HG02884 (cell line): Measurements from ENCODE around the gene FNDC8.
"Not testable (repeated sequence)": the region's sequence is repeated elsewhere in the genome, so short reads cannot be mapped to it uniquely, and the experiment has no call there.

ENCODE experiments used
- ATAC-seq: cut with Tn5 transposase; IDR thresholded peaks from one replicate; pipeline ENCODE4 v1.9.1; 2021; ENCODE audit warnings: mild to moderate bottlenecking, moderate library complexity; ENCODE audit not compliant: unreplicated experiment

The FNDC8 gene

DNA sequence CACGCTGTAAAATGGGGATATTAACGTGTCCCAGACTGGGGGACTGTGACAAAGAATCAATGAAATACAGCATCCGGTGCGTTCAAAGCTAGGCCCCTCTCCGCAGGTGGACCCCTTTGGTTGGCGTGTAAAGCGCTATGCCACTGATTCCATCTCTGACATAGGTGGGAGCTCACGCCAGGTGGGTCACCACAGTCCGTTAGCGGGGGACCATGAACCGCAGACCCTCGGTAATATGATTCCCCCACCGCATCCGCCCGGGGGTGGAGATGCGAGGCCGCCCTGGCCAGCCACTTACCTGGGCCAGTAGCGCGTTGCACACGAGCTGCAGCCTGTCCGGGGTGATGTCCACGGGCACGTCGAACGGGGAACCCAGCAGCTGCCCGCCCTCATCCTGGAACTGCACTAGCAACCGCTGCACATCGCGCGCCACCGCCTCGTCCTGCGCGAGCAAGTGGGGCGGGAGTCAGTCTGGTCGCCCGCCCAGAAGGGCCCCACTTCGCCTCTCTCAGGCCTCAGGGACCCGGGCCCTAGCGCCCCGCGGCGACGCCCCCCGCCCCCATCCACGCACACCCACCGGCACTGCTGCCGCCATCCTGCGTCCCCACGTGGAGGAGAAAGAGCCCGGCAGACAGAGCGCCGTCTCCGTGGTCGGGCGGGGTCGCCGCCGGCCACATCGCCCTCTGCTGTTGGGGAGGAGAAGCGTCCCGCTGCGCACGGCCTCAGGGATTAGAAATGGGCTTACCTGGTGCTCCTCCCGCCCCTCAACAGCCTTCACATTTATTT, 20.5 kb downstream of the FNDC8 start, which contains the start of gene NLE1:
TSS of gene NLE1 (minus strand) at position 623 of the 786 bp plus-strand sequence. CDS start at position 595, 28 bp downstream.
- ATAC-seq = peak; percentile 73

DNA sequence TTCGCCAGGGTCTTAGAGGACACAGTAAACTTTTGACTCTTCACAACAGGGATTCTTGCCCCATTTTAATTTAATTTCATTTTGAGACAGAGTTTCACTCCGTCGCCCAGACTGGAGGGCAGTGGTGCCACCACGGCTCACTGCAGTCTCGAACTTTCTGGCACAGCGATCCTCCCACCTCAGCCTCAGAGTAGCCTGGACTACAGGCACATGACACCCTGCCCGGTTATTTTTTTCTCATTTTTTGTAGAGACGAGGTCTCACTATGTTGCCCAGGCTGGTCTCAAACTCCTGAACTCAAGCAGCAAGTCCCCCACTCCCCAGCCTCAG, 21.0 kb downstream of the FNDC8 start:
- no peak for ATAC-seq

DNA sequence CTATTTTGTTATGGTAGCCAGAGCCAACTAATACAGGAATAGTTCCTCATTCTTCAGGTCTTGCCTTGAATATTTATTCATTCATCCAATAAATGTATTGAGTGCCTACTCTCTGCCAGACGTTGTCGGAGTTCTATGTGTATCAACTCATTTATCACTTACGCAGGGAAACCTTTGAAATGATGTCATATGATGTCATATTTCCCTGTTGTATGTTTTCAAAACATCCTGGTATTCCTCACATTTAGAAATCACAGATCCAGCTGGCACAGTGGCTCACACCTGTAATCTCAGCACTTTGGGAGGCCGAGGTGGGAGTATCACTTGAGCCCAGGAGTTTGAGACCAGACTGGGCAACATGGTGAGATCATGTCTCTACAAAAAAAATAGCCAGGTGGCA, 23.4 kb downstream of the FNDC8 start:
- no peak for ATAC-seq

DNA sequence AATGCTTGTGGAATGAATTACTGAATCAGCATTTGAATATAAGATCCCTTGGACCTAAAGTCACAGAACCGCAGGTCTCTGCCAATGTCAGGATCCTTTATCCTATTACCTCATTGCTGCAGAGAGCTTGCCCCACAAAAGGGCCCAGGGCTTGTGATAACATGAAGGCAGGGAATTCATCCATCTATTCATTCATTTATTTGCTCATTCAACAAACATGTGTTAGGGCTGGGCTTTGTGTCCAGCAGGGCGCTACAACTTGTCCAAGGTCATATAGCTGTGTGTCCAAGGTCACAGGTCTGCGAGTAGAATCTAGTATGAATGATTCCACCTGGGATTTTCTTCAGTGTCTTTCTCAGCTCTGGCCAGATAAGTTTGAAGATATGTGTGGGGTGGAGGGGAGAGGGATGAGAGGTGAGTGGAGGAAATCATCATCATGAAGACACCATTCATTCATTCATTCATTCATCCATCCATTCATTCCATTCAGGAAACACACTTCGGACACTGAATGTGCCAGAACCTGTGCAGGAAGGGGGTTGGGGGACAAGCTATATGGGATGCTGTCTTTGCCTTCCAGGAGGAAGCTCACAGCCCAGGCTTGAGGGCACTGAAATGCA, 24.9 kb downstream of the FNDC8 start:
- no peak for ATAC-seq

DNA sequence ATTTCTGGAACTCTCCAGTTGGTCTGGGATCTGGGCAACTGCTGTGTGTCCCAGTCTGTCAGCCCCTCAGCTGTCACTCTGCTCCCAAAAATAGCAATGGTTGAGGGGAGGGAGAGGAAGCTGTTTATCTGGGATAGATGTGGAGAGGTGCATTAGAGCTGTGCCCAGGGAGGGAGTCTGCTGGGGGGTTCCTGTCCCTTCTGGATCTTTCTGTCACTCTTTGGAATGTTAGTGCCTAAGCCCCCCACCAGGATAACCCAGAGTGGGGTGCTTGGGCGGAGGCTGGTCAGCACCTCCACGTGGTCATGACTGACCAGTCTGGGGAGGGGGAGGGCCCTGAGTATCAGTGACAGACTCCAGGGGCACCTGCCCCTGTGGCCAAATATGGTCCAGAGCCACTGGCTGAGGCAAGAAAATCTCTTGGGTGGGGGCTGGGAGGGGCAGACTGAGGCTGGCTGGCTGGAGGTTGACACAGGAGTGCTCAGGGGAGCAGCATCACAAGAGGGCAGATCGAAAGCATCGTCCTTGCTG, 26.0 kb downstream of the FNDC8 start, which contains the start of gene UNC45B:
TSS of gene UNC45B (plus strand) at position 443 of the 531 bp plus-strand sequence. CDS start 447 bp downstream, outside the sequence.
- ATAC-seq = no peak

DNA sequence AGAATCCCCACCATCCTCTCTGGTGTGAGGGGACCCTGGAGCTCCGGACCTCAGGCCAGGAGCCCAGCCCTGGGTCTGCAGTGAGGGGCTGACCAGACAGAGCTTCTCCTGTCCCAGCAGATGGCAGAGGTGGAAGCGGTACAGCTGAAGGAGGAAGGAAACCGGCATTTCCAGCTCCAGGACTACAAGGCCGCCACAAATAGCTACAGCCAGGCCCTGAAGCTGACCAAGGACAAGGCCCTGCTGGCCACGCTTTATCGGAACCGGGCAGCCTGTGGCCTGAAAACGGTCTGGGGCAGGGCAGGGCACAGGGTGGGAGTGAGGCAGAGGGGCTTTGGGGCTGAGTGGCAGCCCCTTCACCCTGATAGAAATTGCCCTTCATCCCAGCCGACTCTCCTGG, 26.7 kb downstream of the FNDC8 start:
- ATAC-seq = no peak

DNA sequence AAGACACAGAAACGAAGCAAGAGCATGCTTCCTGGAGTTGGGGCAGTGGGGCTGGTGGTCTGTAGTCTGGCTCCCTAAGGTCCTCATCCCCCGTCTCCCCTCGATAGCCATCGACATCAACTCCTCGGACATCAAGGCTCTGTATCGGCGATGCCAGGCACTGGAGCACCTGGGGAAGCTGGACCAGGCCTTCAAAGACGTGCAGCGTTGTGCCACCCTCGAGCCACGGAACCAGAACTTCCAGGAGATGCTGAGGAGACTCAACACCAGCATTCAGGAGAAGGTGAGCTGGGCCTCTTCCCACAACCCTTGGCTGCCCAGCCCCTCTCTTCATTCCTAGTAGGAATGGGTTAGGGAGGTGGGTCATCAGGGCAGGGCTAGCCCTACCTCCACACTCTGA, 28.5 kb downstream of the FNDC8 start:
- no peak for ATAC-seq

DNA sequence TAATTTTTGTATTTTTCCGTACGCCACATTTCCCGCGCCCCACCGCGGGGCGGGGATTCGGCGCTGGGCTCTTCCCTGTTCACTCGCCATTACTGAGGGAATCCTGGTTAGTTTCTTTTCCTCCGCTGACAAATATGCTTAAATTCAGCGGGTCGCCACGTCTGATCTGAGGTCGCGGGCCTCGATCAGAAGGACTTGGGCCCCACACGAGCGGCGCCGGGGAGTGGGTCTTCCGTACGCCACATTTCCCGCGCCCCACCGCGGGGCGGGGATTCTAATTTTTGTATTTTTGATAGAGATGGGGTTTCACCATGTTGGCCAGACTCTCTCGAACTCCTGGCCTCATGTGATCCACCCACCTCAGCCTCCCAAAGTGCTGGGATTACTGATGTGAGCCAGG, 29.7 kb downstream of the FNDC8 start:
- not testable (repeated sequence) for ATAC-seq

DNA sequence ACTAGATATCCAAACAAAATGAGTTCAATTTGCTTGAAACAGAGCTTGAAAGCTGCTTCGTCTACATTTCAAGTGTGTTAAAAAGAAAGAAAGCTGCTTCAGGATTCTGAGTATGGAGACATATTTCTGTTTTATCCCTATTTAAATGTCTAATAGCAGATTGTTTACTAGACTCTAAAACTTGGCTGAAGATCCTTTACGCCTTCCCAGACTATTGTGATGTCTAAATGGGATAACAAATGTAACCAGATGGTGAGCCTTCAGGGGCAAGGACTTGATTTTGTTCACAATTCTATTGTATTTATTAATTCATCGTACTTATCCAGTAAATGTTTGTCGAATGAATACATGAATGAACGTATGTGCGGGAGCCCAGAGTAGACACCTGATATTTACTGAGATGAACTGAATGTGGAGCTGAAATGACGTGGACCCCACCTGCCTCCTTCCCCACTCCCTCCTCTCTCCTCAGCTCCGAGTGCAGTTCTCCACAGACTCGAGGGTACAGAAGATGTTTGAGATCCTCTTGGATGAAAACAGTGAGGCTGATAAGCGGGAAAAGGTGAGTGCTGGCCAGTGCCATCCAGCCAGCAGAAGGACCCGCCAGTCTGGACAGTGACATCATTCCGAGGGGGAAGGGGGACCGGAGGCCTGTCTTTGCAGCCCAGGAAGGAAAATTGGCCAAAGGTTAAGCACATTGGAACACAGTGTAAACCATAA, 31.2 kb downstream of the FNDC8 start:
- no peak for ATAC-seq

DNA sequence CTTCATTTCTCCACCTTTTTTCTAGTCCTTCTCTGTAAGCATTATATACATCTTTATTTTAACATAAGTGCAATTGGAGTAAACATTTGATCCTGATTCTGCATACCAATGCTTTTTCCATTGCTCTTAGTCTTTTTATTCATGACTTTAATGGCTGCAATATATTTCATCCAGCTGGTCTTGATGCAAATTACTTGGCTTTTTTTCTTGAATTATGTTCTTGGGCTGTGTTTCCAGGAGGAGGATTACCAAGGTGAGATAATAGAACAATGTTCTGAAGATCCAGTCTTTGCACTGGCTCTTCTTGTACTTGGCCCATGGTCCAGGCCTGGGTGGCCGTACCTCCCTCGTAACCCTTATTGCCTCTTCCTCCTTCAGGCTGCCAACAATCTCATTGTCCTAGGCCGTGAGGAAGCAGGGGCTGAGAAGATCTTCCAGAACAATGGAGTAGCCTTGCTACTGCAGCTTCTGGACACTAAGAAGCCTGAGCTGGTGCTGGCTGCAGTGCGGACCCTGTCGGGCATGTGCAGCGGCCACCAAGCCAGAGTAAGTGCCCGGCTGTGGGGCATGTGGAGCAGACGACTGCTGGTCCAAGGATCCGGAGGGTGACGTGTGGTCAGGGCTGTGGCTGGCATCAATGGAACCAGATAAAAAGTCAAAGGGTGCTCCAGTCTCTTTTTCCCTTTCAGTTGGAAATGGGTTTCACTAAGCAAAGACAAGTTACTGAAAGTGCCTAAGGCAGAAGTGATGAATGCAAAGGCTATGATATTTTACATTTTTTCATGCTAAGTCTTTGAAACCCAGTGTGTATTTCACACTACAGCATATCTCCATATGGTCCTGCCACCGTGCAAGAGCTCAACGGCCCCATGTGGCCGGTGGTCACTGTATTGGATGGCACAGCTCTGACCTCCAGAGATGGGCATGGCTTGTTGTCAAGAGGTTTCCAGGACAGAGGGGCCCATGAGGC, 33.1 kb downstream of the FNDC8 start:
- ATAC-seq = no peak

DNA sequence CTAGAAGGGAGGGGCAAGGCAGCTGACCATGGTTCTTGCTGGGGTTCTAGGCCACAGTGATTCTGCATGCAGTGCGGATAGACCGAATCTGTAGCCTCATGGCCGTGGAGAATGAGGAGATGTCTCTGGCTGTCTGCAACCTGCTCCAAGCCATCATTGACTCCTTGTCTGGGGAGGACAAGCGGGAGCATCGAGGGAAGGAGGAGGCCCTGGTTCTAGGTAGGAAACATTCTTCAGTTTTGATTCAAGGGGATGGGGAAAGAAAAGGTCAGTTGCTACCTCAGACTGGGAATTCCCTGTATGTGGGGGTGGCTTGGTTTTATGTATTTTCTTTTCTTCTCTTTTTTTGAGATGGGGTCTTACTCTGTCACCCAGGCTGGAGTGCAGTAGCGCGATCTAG, 33.8 kb downstream of the FNDC8 start:
- ATAC-seq = no peak

DNA sequence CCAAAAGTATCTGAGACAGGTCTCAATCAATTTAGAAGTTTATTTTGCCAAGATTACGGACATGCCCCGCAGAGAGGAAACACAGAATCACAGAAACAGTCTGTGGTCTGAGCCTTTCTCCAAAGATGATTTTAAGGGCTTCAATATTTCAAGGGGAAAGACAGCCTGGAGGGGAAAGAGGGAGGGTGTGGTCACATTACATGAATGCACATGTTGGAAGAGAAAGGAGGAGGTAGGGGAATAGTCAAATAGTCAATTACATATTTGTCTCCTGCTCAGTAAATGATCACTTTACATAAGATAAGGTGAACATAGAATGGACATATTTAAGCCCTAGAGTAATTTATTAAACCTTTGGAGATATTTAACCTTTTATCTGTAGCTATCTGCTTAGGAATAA, 38.5 kb downstream of the FNDC8 start:
- ATAC-seq = no peak

DNA sequence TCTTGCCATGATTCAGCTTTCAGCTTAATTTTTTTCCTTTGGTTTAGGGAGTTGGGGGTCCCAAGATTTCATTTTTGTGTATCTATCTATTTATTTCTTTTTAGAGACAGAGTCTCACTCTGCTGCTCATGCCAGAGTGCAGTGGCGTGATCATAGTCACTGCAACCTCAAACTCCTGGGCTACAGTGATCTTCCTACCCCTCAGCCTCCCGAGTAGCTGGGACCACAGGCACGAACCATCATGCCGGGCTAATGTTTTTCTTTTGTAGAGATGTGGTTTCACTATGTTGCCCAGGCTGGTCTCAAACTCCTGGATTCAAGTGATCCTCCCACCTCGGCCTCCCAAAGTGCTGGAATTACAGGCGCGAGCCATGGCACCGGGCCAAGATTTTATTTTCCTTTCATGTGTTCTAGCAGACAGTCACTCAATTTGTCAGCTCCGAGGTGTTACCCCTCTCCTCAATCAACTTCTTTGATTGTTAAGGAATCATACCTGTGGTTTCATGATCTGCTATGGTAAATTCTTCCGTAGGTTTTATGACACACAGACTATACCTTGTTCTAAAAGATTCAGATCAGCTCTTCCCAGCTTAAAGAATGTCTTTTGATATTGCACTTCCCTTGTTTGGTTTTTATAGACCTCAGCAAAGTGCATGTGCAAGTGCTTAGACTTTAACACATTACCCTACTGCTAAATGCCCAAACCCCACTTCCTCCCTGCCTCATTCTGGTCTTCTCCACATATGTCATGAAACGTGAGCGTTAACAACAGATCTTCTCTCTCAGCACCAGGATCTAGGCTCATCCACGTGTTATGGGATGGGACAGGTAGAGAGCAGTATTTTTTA, 39.2 kb downstream of the FNDC8 start:
- ATAC-seq = no peak

DNA sequence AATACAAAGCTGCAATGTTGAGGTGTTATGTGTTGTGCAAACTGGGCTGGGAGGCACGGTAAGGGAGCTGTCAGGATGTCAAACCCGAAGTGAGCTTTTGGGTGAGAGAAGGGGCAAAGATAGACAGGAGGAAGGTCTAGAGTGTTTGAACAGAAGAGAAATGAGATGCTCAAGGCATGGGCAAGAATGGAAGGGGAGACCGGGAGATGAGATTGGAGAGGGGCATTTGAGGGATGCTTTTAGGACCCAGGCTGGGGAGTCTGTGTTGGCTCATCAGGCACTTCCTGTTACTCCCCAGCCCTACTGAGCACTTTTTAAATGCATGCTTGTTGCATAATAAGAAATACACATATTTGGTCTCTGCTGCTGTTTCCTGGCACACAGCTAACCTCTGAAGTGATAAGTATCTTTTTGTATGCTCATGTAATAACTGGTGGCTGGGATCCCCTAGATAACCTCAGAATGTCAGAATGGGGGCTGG, 39.9 kb downstream of the FNDC8 start:
- ATAC-seq = no peak

DNA sequence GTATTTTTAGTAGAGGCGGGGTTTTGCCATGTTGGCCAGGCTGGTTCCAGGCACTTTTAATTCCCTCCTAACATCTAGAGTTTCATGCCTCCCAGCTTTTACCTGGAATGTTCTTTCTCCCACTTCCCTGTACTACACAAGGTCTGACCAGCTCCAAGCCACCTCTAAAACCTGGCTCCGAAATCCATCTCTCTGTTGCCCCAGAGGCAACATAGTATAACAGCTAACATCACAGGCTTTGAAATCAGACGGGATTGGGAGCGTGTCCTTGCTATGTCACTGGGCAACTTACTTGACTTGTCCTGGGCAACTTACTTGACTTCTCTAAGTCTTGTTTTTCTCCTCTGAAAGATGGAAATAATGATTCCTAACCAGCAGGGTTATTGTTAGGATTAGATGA, 41.3 kb downstream of the FNDC8 start:
- ATAC-seq = no peak

DNA sequence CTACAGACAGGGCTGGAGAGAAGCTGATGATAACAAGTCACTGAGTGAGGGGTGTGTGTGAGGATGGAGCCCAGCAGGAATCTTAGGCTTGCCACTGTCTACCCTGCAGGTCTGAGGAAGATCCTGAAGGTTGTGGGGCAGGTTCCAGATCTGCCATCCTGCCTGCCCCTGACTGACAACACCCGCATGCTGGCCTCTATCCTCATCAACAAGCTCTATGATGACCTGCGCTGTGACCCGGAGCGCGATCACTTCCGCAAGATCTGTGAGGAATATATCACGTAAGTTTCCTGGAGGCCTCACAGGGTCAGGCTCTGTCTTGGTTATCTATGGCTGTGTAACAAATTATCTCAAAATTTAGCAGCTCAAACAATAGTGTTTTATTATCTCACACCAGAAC, 42.5 kb downstream of the FNDC8 start:
- ATAC-seq = no peak

DNA sequence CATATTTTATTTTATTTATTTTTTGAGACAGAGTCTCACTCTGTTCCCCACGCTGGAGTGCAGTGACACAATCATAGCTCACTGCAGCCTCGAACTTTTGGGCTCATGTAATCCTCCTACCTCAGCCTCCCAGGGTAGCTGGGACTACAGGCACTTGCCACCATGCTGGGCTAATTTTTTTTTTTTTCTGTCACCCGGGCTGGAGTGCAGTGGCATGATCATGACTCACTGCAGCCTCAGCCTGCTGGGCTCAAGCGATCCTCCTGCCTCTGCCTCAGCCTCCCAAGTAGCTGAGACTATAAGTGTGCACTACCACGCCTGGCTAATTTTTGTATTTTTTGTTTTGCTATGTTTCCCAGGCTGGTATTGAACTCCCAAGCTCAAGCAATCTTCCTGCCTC, 43.3 kb downstream of the FNDC8 start:
- no peak for ATAC-seq

DNA sequence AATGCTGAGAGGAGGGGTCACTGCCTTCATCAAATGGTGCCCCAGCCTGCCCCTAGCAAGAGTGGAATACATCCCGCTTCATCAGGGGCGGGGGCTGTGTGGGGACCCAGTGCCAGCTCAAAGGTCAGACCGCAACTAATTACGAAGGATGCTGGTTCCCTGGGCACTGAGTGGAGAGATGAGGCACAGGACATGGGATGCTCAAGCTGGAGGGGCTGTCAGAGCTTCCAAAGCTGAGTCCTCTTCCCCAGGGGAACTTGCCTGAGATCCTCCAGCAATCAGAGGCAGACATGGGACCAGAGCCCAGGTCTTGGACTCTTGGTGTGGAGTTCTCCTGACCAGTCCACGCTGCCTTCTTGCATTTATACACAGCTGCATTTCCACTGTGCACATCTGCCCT, 45.1 kb downstream of the FNDC8 start:
- no peak for ATAC-seq

DNA sequence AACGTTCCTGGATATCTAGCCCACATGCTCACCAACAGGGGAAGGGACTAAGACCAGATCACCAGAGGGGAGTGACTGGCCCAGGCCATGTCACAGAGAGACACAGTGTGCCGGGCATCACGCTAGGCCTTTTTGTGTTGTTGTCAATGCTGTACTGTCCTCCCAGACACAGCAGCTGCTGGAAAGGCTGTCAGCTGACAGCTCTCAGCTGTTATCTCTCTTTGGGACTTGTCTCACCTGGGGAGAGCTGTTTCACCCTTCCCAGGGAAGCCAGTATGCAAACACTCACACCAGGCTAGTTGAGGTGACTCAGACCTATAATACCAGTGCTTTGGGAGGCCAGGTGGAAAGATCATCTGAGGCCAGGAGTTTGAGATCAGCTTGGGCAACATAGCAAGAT, 45.6 kb downstream of the FNDC8 start:
- ATAC-seq = no peak
